SKM-1 (cell line): ENCODE data around the gene CCR5.
"Not testable (repeated sequence)": the region's sequence is repeated elsewhere in the genome, so short reads cannot be mapped to it uniquely, and the experiment has no call there.

Experiments
- DNase-seq: peaks from one replicate; lab custom pipeline; 2025; ENCODE audit not compliant: unreplicated experiment; lab: John Stamatoyannopoulos, UW

CCR5 gene

DNA sequence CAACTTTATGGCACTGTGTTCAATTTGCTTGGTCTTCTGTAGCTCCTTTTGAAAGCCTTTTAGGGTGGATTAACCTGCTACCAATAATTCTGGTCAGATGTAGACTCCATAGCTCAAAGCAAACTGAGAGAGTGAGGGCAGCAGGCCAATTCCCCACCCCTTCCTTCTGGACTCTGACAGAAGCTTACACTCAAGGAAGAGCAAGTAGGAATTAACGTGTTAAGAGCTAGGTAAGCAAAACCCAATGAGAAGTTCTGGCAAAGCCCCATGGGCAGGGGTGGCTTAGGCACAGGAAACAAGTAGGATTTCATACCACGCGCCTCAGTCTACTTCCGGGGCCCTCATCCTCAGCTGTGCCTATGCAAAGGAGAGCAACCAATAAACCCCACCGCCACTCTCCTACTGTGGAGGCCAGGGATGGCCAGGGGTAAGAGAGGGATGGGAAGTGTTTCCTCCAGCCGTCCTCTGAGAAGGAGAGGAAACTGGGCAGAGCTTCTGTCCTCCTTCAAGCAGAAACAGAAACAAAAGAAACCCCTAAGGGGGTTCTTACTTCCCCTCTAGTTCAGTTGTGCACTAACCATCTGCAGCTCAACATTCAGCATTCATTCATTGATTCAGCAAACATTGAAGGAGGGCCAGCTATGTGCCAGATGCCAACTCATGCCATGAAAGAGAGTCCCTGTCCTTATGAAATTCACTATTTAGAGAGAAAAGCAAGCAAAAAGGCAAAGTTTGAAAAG is 12.6 kb downstream of the CCR5 start:
- DNase-seq: no peak

DNA sequence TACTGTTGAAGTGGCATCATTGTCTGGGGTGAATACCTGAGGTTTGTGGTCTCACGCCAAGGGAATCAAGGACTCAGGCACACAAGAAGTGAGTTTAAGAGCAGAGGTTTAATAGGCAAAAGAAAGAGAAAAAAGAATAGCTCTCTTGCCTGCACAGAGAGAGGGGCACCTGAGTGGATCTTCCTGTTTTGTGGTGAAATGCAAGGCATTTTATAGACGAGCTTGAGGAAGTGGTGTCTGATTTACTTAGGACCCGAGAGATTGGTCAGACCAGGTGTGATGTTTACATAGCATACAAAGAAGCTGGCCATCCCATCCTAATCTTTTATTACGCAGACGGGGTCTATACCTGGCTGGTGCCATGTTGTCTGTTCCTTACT is 13.2 kb downstream of the CCR5 start:
- no peak for DNase-seq

DNA sequence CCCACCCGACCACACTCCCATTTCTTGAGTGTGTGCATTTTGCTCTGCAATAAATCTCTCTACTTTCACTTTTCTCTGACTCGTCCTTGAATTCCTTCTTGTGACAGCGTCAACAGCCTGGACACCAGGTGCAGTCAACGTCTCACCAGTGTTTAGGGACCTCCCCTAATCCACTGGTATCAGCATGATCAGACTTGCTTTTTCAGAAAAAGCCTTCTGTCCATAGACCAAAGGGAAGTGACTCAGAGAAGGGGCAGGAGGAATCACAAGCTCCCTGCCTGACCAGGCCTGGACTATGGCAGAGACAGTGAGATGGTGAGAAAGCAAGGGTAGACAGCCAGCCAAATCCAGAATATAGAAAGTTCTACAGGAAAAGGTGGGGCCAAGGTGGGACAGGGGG is 15.5 kb downstream of the CCR5 start:
- DNase-seq: no peak

DNA sequence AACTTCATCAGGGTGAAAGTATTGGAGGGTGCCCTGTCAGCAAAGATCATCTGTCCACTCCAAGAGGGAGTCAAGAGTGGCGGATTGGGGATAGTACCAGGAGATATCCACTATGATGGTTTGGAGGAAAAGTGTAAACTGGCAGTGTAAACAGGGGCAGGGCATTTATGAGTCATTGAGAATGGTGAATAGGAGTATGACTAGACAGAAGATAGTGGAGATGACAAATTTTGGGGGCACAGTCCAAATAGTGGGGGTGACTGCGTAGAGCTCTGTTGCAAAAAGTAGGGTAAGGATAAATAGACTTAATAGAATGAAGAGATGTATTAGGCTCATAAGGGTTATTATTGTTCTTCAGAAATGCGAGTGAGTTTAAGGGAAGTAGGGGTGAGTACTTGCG is 18.1 kb downstream of the CCR5 start:
- DNase-seq: not testable (repeated sequence)

DNA sequence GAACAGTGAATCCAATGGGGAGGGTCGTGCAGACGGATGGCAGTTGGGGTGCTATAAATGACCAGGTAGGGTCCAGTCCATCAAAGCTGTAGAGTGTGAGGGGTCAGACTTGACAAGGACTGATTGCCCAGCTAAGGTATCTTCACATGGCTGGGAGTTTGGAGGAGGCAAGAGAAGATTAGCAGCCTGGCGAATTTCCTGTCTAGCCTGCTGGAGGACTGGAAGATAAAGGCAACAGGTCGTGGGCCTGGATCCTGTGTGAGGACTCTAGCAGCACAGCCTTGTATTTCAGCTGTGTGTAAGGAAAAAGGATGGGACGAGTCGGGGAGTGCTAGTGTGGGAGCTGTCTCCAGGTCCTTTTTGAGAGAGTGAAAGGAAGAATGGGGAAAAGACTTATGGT is 18.6 kb downstream of the CCR5 start:
- no peak for DNase-seq

DNA sequence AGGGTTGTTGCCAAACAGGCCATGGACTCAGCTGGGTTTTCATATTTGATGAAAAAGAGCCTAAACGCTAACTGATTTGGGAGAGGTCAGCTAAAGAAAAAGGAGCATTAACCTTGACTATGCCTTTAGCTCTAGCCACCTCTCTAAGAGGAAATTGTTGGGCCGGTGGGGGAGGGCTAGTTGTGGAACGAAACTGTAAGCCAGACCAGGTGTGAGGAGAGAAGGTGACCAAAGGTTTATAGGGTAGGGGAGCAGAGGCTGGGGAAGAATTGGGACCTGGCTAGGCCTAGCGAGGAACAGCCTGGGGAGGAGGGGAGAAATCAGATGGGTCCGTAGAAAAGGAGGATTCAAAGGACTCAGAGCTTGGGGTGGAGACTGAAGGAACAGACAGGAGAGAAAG is 20.8 kb downstream of the CCR5 start:
- not testable (repeated sequence) for DNase-seq

DNA sequence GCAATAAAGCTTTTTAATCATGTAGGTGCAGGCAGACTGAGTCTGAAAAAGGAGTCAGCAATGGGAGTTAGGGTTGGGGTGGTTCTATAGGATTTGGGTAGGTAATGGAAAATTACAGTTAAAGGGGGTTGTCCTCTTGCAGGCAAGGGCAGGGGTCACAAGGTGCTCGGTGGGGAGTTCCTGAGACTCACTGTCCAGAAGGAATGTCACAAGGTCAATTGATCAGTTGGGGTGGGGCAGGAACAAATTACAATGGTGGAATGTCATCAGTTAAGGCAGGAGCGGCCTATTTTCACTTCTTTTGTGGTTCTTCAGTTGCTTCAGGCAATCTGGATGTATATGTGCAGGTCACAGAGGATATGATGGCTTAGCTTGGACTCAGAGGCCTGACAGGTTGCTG is 22.3 kb downstream of the CCR5 start:
- no peak for DNase-seq

DNA sequence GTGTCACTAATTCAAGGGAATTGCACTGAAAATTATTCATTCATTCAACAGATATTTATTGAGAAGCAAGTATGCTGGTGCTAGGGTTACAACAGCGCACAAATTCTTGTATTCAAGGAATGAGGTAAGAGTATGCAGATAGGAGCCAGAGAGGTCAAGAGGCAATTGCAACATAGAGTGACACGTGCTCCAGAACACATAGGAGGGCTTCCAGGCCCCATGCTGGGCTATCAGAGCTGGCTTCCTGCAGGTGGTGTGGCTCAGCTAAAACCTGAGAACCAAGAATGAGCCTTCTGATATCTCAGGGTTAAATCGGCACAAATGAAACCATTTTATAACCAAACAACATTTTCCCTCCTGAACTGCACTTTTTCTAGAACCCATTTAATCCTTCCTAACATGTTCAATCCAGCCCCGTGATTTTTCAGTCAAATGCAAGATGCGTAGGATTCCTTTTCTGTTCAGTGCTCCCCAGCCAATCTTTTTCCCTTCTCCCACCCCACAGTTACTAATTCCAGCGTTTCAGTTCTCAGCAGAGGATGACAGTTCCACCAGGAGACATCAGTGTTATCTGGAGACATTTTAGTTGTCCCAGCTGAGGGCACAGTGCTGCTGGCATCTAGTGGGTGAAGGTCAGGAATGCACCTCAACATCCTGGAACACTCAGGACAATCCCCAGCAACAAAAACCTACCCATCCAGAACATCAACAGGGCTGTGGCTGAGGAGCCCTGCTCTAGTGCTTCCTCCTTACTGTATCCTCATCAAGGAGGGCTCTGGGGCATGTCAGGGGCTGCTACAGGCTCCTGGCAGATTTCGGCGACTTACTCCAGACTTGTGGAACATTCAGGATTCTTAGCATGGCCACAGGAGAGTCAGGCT is 23.0 kb downstream of the CCR5 start:
- DNase-seq: peak; percentile 36

DNA sequence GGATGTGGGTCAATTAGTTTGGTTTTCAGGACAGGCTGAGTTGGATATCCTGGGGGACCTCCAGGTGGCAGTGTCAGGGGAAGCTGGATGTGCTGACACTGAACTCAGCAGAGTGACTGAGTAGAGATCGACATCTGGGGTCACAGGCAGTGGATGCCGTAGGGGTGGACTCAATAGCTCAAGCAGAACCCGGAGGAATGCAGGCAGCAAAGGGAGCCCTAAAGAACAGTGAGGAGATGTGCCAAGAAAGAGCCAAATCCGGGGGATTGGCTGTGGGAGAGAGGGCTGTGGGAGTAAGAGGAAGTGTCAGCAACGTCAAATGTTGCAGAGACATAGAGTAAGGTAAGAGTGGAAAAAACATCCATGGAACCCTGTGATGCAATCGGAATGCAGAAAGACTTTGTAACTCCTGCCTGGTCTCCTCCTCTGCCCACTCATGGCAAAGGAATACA is 24.5 kb downstream of the CCR5 start:
- peak; percentile 80 for DNase-seq

DNA sequence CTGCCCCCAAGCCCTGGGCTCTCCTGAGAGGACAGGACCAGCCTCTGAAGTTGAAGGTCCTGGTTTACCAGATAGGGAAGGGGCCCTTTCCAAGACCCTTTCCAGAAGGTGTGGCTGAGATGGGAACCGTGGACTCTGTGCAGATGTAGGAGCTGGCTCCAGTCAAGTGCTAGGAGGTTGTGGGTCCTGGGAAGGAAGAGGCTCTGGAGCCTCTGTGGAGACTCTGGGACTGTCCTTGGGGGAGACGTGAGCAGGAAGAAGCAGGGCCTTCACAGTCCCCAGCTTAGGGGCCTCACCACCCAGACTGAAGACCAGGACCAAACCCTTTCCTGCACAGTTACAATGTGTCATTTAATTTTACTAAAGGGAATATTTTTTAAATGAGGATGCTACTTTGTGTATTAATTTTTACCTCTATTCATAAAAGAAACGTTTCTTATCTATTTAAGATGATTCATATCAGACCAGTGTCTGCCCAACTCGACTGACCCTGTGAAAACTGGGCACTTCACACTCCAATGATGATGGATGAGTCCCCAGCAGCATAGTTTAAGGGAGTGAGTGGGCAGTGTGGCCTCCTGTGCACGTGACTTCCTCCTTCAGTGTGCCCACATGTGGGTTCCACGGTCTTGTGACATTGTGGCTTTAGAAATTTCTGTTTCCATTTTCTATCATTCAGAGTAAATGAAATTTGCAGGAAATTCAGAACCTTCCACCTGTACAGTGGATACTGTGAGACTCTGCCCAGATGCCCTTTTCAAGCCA is 25.2 kb downstream of the CCR5 start:
- no peak for DNase-seq

DNA sequence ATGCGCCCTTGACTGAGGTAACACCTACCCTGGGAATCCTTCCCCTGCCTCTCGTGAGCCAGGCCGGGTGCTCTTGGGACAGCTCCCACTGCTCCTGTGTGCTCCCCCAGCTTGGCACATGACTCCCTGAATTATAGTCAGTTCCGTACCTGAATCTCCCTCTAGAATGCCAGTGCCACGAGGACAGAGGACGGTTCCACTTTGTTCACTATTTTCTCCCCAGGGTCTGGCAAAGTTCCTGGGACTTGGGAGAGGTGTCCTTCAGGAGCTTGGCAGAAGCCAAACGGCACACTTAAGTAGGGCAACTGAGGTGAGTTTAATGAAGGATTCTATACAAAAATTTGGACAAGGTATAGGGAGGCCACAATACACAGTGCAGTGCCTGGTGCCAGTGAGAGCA is 26.4 kb downstream of the CCR5 start:
- DNase-seq: no peak

DNA sequence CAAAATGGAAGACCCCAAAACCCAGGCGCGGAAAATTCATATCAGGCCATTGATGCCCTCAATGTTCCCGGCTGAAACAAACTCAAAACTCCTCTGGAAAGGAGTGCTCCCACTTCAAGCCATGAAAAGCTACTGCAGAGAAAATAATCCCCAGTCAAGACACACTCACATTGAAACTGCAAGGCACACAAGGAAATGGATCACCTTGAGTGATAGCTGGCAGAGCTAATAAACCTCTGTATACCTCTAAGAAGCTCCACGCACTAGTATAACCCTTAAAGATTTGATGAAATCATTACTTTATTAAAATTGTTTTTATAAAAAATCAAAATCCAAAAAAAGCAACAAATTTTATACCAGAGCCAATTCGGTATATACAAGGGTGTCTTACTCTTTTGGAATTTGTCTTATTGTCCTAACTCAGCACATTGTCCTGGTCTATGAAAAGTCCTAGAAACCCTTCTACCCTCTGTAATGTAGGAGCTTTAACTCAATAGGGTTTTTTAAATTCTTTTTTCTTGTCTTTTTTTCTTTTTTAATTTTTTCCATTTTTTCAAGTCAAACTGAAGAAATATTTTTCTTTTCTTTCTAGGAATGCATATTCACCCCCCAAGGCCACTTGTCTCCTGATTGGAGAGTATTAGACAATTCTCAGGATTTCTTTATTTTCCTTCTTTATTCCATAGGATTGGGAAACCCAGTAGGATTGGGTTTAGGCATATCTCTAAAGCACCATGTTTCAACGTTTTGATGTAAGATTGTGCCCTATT is 27.6 kb downstream of the CCR5 start:
- DNase-seq: no peak

DNA sequence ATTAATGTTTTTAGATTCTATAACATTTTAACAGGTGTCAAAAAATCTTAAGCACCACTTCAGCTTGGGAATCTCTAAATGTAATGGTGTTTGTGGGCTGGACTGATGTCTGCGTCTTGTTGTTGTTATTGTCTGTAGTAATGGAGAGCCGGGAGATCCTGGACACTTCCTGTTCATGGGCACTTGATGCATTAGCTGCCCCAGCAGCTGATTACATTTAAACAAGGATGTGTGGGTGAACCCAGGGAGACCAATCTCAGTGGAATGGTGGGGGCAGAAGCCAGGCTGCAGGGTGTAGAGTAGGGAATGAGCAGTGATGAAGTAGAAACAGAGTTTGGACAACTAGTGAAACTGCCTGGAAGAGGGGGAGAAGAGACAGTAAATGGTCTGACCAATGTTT is 28.4 kb downstream of the CCR5 start:
- no peak for DNase-seq

DNA sequence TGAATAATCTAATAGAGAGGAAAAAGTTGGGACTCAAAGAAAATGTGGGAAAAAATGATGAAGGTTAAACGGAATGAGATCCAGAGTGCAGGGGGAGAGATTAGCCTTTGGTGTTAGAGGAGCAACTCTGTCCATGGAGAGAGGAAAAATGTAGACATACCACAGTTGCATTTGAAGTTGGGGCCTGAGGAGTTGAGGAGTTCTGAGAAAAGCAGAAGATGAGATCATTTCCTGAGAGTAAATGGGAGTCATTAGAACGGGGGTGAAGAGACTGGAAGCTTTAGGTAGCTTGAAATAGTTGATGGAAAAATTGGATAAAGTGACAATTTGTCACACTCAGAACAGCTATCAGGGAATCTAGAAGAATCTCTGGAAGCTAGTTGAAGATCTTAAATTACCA is 28.8 kb downstream of the CCR5 start:
- no peak for DNase-seq

DNA sequence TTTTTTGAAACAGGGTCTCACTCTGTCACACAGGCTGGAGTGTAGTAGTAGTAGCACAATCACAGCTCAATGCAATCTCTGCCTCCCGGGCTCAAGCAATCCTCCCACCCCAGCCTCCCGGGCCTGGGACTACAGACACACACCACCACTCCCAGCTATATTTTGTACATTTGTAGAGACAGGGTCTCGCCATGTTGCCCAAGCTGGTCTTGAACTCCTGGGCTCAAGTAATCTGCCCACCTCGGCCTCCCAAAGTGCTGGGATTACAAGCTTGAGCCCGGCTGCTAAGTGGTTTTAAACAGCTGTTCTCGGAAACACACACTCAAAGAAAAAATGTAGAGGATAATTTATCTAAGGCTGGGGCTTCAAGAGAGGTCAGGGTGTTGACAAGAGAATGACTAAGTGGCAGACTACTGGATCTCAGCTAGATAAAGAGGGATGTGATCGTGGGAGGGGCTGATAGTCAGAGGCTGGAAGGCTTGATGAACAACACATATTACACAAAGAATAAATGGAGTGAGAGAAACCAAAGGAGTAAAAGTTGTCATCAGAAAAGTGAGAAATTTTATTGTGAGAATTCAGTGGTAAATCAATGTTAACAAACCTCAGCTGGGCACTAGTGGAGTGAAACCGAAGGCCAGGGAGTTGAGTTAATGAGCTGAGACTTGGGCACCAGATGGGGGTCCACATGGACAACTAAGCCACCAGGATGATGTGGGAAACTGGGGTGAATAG is 29.4 kb downstream of the CCR5 start:
- no peak for DNase-seq

DNA sequence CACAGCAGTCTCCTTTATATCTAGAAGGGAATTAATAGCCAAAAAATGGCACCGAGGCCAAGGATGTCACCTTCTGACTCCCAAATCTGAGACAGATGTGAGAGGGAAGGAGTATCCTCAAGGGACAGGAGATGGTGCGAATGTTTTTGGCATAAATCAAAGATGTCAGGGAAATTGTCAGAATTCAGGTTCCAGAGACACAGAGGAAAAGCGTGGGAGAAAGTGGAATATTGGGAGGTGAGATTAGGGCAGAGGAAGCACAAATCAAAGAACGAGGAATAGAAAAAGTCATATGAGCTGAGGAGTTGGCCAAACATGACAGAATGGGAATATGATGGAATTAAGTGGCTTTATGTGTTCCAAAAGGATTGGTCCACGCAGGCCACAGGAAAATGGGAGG is 30.1 kb downstream of the CCR5 start:
- DNase-seq: no peak

DNA sequence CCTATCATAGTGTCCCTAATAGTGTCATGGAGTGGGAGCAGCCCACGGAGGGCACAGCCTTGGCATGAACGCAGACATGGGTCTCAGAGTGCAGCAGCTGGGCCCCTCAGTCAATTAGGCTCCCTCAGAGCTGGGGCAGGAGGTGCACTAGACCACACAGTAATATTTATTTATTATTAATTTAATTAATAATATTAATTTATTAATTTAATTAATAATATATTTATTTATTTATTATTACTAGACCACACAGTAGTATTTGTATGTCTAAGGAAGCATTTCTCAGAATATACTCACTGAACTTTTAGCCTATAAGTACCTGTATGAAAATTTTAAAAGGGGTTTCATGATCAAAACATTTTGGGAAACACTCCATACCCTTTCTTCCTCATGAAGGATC is 30.8 kb downstream of the CCR5 start:
- no peak for DNase-seq

DNA sequence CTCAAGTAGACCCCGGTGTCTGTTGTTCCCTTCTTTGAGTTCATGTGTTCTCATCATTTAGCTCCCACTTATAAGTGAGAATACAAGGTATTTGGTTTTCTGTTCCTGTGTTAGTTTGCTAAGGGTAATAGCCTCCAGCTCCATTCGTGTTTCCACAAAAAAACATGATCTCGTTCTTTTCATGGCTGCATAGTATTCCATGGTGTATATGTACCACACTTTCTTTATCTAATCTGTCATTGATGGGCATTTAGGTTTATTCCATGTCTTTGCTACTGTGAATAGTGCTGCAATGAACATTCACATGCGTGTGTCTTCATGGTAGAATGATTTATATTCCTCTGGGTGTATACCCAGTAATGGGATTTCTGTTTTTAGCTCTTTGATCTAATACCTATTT is 32.2 kb downstream of the CCR5 start:
- not testable (repeated sequence) for DNase-seq

DNA sequence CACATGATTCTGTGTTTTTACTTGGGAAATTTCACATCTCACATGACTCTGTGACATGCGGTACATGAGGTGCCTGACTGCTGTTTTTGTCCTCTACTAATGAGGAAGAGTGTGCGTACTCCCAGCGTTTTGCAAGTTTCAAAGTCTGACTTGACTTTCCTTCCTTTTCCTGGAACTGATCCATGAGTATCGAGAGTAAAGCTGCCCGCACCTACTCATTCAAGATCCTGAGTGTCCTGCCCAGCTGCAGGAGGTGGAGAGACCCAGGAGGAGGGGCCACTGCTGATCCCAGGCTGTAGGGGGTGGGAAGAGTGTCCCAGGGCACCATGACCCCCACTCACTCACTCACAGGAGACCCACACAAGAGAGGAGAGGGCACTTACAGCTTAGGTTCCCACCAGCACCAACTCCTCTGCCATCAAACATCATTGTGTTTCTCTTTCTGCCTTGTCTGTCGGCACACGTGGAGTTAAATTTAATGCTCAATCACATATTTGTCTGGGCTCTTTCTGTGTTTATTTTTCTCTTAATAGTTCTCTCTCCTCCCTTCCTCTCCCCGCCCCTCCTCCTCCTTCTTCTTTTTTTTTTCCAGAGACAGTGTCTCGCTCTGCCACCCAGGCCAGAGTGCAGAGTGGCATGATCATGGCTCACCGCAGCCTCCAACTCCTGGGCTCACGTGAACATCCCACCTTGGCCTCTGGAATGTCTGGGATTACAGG is 34.7 kb downstream of the CCR5 start:
- no peak for DNase-seq

DNA sequence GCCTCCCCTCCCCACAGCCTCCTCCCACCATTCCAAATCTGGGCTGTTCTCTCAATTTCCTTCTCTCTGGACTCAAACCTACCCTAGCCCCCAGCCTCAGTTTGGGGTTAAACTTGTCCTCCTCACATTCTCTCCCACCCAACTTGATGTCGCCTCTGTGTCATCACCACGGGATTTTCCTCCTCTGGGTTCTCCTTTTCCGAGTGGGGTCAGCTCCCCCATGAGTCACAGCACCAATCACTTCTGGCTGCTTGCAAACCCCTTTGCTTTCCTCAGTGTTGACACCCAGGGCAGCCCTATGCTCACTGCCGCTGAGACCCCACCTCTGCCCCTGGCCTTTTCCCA is 35.7 kb downstream of the CCR5 start:
- no peak for DNase-seq
